Limb (tissue), 2 donors: ENCODE results near the gene ZNF823.
A peak's percentile ranks its signal among the peaks of the same experiment; 100 is the strongest.
"Not testable (repeated sequence)": the region's sequence is repeated elsewhere in the genome, so short reads cannot be mapped to it uniquely, and the experiment has no call there.

Experiments
- DNase-seq, 2 donors: peaks; one replicate each; pipeline ENCODE4 v3.0.0-alpha.2; 2016; ENCODE audit errors: extremely low spot score in 2 of 2

Gene ZNF823

GRCh38 chr19:11680689-11681302 lies 58.0 kb downstream of the ZNF823 start:
- no peak for DNase-seq

GRCh38 chr19:11678504-11678903 lies 60.2 kb downstream of the ZNF823 start:
- no peak for DNase-seq

DNA sequence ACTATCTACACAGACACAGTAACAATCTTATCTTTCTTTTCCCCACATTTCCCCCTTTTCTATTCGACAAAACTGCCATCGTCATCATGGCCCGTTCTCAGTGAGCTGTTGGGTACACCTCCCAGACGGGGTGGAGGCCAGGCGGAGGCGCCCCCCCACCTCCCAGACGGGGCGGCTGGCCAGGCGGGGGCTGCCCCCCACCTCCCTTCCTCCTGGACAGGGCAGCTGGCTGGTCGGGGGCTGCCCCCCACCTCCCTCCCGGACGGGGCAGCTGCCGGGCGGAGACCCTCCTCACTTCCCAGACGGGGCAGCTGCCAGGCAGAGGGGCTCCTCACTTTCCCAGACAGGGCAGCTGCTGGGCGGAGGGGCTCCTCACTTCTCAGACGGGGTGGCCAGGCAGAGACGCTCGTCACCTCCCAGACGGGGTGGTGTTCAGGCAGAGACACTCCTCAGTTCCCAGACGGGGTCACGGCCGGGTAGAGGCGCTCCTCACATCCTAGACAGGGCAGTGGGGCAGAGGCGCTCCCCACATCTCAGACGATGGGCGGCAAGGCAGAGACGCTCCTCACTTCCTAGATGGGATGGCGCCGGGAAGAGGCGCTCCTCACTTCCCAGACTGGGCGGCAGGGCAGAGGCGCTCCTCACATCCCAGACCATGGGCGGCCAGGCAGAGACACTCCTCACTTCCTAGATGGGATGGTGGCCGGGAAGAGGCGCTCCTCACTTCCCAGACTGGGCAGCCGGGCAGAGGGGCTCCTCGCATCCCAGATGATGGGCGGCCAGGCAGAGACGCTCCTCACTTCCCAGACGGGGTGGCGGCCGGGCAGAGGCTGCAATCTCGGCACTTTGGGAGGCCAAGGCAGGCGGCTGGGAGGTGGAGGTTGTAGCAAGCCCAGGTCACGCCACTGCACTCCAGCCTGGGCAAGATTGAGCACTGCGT lies 61.8 kb downstream of the ZNF823 start:
- not testable (repeated sequence) for DNase-seq

GRCh38 chr19:11675569-11675968 lies 63.2 kb downstream of the ZNF823 start:
- DNase-seq, result no peak

- no peak for DNase-seq
These were observed 64.7 kb downstream of the ZNF823 start for GRCh38 chr19:11674067-11674492.

DNA sequence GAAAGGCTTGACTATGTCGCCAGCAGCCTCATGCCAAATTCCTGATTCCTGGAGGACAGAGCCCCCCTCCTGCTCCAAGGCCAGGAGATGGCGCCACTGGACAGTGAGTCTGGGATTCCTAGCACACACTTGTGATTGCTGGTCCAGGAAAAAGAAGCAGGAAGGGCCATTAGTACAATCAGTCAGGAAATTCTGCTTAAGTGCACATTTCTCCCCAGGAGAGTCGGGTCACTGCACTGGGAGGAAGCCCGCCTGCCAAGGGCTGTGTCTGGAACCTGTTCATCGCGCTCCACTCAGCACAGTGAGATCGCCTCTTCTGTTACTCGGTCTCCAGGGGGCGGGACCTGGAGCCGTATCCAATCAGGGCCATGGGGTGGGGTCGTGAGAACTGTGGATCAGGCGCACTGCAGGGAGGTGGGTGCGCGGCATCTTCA lies 65.1 kb downstream of the ZNF823 start:
- peak; percentile 61 to 82 for DNase-seq
